Measurements from ENCODE around the gene BIN1. TPM values are rescaled to one million over a fixed set of nuclear protein-coding genes. Genes with fewer than 3 reads are reported as not detected.
A peak's percentile ranks its signal among the peaks of the same experiment; 100 is the strongest.

Gene BIN1
- polyA plus RNA-seq, 1 of the 3 experiments (the other 2 are of a cell fraction): 40.3 TPM

DNA sequence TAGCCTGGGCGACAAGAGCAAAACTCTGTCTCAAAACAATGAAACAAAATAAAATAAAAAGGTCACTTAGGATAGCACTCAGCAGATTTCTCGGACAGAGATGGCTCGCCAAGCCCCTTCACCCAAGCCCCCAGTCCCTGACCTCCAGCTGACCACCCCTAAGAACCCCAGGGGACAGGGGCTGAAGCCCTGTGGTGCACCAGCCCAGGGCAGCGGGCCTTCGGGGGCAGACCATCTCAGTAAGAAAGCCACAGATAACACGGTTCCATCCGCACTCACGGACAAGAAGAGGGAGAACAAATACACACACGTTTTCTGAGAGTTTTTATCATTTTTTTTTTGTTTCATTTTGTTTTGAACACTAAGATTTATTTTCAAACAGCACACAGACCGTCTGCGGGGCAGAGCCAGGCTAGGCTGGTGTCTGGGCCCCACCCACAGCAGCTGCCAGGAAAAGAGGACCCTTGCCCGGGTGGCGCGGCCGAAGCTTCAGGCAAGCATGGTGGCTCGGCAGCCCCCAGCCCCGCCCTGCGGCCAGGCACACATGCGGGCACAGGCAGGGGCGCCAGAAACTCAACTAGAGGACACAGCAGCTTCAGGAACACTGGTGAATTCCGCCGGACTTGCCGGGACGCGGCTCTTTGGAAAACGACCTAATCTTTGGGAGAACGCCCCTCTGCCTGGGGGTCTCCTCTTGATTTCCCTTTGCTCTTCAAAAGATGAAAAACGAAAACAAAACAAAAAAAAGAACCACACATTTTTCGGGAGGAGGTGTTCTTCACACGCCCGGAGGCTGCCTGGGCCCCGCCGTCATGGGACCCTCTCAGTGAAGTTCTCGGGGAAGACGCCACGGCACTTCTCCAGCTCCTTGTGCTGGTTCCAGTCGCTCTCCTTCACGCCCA lies 59.0 kb downstream of the BIN1 start:
- H4K20me1 ChIP-seq (ENCODE audit: insufficient read depth): no peaks in the 10 kb centered on the region
- WGBS (ENCODE audit: low lambda C conversion rate): 91% methylated on average over 38 of the region's 38 CpGs
- ChIA-PET CTCF (interaction anchor here (0.8 kb wide), 1 partner anchor 76 kb away, joined by 3 read pairs; no protein-coding TSS in a partner anchor), POLR2A (no interaction called here)
- H3F3A ChIP-seq (replicated peaks; ENCODE audit: insufficient read depth): no peaks in the 10 kb centered on the region
- H3K9me2 ChIP-seq: no peaks in the 10 kb centered on the region
- DNase-seq: peak; percentile 20
- TF ChIP-seq TEAD4 (IDR thresholded peaks at IDR 0.05; ENCODE audit: borderline replicate concordance, insufficient read depth) (no peak), RCOR1 (IDR thresholded peaks at IDR 0.05; ENCODE audit: low read length) (no peak), ELF1 (IDR thresholded peaks at IDR 0.05) (no peak), YY1 (IDR thresholded peaks at IDR 0.05; ENCODE audit: low read depth) (no peak), TCF12 (IDR thresholded peaks at IDR 0.05) (no peak)
- TF ChIP-seq, protein P1, sequence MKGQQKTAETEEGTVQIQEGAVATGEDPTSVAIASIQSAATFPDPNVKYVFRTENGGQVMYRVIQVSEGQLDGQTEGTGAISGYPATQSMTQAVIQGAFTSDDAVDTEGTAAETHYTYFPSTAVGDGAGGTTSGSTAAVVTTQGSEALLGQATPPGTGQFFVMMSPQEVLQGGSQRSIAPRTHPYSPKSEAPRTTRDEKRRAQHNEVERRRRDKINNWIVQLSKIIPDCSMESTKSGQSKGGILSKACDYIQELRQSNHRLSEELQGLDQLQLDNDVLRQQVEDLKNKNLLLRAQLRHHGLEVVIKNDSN (IDR thresholded peaks at IDR 0.05; ENCODE audit: borderline replicate concordance, low read depth): no peak
- TF ChIP-seq, protein P2, sequence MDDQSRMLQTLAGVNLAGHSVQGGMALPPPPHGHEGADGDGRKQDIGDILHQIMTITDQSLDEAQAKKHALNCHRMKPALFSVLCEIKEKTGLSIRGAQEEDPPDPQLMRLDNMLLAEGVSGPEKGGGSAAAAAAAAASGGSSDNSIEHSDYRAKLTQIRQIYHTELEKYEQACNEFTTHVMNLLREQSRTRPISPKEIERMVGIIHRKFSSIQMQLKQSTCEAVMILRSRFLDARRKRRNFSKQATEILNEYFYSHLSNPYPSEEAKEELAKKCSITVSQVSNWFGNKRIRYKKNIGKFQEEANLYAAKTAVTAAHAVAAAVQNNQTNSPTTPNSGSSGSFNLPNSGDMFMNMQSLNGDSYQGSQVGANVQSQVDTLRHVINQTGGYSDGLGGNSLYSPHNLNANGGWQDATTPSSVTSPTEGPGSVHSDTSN (IDR thresholded peaks at IDR 0.05): no peak
- H3K27me3 ChIP-seq (ENCODE audit: insufficient read depth): no peaks in the 10 kb centered on the region
- no peaks in the 10 kb centered on the region for H3K9me3 ChIP-seq
- no peak overlapping the region for H3K27ac ChIP-seq (ENCODE audit: low read depth in 2 of 2, low read length in 1 of 2)
- peaks cover 0 to 4% of the 10 kb centered on the region in 2 experiments; a peak in 1 of 4 replicates for H3K4me1 ChIP-seq (ENCODE audit: control insufficient read depth in 1 of 2, insufficient read depth in 2 of 2, low read depth in 1 of 2, low read length in 1 of 2)
- H3K79me2 ChIP-seq (ENCODE audit: insufficient read depth): no peaks in the 10 kb centered on the region
- no peak overlapping the region for H3K4me3 ChIP-seq (ENCODE audit: low read depth in 2 of 2, low read length in 1 of 2)
- no peaks in the 10 kb centered on the region for H3K36me3 ChIP-seq (replicated peaks in 1 of 2; ENCODE audit: control insufficient read depth in 1 of 2, insufficient read depth in 2 of 2, low read length in 1 of 2)
- H2AFZ ChIP-seq (ENCODE audit: low read depth): no peak overlapping the region
- H3K4me2 ChIP-seq: no peak overlapping the region
- no peak overlapping the region for H3K9ac ChIP-seq

DNA sequence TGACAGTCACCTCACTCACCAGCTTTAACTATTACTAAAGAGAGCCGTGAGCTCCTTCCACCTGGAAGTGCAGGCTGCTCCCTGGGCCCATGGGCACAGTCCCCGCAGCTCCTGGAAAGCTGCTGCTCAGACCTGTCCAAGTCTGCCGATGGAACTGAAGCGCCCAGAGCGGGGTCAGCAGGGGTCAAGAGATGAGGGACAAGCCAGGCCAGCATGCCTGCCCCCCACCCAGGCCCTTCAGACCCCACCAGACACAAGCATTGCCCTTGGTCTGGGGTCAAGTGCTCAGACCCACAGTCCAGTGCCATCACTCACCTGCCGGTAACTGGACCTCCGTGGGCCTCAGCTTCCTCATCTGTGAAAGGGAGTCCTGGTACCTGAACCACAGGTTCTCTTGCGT lies 59.9 kb downstream of the BIN1 start:
- Histone ChIP-seq H3K4me3 (ENCODE audit: low read depth in 2 of 2, low read length in 1 of 2) (no peak overlapping the region), H3K9me2 (no peaks in the 10 kb centered on the region), H3K36me3 (replicated peaks in 1 of 2; ENCODE audit: control insufficient read depth in 1 of 2, insufficient read depth in 2 of 2, low read length in 1 of 2) (no peaks in the 10 kb centered on the region), H2AFZ (ENCODE audit: low read depth) (no peak overlapping the region), H3K4me2 (no peak overlapping the region), H4K20me1 (ENCODE audit: insufficient read depth) (no peaks in the 10 kb centered on the region), H3F3A (replicated peaks; ENCODE audit: insufficient read depth) (no peaks in the 10 kb centered on the region), H3K9me3 (no peaks in the 10 kb centered on the region), H3K79me2 (ENCODE audit: insufficient read depth) (no peaks in the 10 kb centered on the region), H3K27ac (ENCODE audit: low read depth in 2 of 2, low read length in 1 of 2) (no peak overlapping the region), H3K27me3 (ENCODE audit: insufficient read depth) (no peaks in the 10 kb centered on the region), H3K4me1 (ENCODE audit: control insufficient read depth in 1 of 2, insufficient read depth in 2 of 2, low read depth in 1 of 2, low read length in 1 of 2) (peaks cover 0 to 4% of the 10 kb centered on the region in 2 experiments; a peak in 1 of 4 replicates), H3K9ac (no peak overlapping the region)
- peak; percentile 22 for DNase-seq
- ChIA-PET CTCF (interaction anchor here (0.8 to 2.0 kb wide), 4 partner anchors 14 to 76 kb away, joined by 3 to 9 read pairs (median 3); no protein-coding TSS in a partner anchor), POLR2A (no interaction called here)
- WGBS (ENCODE audit: low lambda C conversion rate): 92% methylated on average over 8 of the region's 8 CpGs
- TF ChIP-seq MEF2A (IDR thresholded peaks at IDR 0.05; ENCODE audit: borderline replicate concordance, low read depth): no peak
- TF ChIP-seq TAF1 (IDR thresholded peaks at IDR 0.05; ENCODE audit: borderline replicate concordance, low read depth, low read length): no peak
- TF ChIP-seq, protein P3, sequence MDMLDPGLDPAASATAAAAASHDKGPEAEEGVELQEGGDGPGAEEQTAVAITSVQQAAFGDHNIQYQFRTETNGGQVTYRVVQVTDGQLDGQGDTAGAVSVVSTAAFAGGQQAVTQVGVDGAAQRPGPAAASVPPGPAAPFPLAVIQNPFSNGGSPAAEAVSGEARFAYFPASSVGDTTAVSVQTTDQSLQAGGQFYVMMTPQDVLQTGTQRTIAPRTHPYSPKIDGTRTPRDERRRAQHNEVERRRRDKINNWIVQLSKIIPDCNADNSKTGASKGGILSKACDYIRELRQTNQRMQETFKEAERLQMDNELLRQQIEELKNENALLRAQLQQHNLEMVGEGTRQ (IDR thresholded peaks at IDR 0.05; ENCODE audit: borderline replicate concordance, low read depth, low read length): no peak
- TF ChIP-seq TEAD4 (IDR thresholded peaks at IDR 0.05; ENCODE audit: borderline replicate concordance, insufficient read depth): no peak
- no peak for TF ChIP-seq RXRA (IDR thresholded peaks at IDR 0.05; ENCODE audit: borderline replicate concordance, low read depth)
- TF ChIP-seq, protein P4, sequence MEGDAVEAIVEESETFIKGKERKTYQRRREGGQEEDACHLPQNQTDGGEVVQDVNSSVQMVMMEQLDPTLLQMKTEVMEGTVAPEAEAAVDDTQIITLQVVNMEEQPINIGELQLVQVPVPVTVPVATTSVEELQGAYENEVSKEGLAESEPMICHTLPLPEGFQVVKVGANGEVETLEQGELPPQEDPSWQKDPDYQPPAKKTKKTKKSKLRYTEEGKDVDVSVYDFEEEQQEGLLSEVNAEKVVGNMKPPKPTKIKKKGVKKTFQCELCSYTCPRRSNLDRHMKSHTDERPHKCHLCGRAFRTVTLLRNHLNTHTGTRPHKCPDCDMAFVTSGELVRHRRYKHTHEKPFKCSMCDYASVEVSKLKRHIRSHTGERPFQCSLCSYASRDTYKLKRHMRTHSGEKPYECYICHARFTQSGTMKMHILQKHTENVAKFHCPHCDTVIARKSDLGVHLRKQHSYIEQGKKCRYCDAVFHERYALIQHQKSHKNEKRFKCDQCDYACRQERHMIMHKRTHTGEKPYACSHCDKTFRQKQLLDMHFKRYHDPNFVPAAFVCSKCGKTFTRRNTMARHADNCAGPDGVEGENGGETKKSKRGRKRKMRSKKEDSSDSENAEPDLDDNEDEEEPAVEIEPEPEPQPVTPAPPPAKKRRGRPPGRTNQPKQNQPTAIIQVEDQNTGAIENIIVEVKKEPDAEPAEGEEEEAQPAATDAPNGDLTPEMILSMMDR (IDR thresholded peaks at IDR 0.05): no peak
- TF ChIP-seq RFX5 (IDR thresholded peaks at IDR 0.05; ENCODE audit: low read length): no peak
- TF ChIP-seq GABPA (IDR thresholded peaks at IDR 0.05; ENCODE audit: low read depth): no peak
- no peak for TF ChIP-seq FOXM1 (IDR thresholded peaks at IDR 0.05; ENCODE audit: low read depth)
- TF ChIP-seq FOSL2 (IDR thresholded peaks at IDR 0.05; ENCODE audit: borderline replicate concordance, low read depth): no peak
- TF ChIP-seq, protein P5, sequence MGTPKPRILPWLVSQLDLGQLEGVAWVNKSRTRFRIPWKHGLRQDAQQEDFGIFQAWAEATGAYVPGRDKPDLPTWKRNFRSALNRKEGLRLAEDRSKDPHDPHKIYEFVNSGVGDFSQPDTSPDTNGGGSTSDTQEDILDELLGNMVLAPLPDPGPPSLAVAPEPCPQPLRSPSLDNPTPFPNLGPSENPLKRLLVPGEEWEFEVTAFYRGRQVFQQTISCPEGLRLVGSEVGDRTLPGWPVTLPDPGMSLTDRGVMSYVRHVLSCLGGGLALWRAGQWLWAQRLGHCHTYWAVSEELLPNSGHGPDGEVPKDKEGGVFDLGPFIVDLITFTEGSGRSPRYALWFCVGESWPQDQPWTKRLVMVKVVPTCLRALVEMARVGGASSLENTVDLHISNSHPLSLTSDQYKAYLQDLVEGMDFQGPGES (IDR thresholded peaks at IDR 0.05; ENCODE audit: low read depth, low read length): no peak
- TF ChIP-seq ELF1 (IDR thresholded peaks at IDR 0.05): no peak
- TF ChIP-seq, protein P1 (IDR thresholded peaks at IDR 0.05; ENCODE audit: borderline replicate concordance, low read depth): no peak
- TF ChIP-seq, protein P2 (IDR thresholded peaks at IDR 0.05): no peak
- TF ChIP-seq TCF12 (IDR thresholded peaks at IDR 0.05): no peak
